HepG2 (cell line): ENCODE measurements around the gene DNAJC1. TPM values are rescaled to one million over a fixed set of nuclear protein-coding genes. Genes with fewer than 3 reads are reported as not detected.

Experiments used
- ATAC-seq: fragments of 200-7000 bp; cut with Tn5 transposase; 3 replicates; pipeline ENCODE4 v1.9.1; 2020; ENCODE audit warnings: mild to moderate bottlenecking, moderate library complexity
- BruUV-seq: library from RNA; stranded (reverse); fragments of 400-500 nt; replicated peaks from 2 replicates; lab custom pipeline; 2021; lab: Mats Ljungman, UMichigan
- CTCF ChIA-PET: fragments of 300-600 bp; formaldehyde crosslinking; extraction: SDS; loops from one replicate; lab custom pipeline; 2021; ENCODE audit warnings: low total read pairs, inconsistent platforms, low intra/inter-chr PET ratio; lab: Yijun Ruan, JAX
- POLR2A ChIA-PET: fragments of 350-600 bp; sonication (Branson Sonifier 250); formaldehyde crosslinking; loops from one replicate; lab custom pipeline; 2020; ENCODE audit warnings: antibody characterized with exemption, inconsistent platforms; lab: Yijun Ruan, JAX
- DNase-seq: peaks from one replicate; pipeline ENCODE4 v3.0.0-alpha.2; 2015; ENCODE audit warnings: low spot score
- FAIRE-seq: peaks from 3 replicates; lab custom pipeline; 2011; peaks lifted over from hg19 to GRCh38; lab: Jason Lieb, UNC
- H2AFZ ChIP-seq: one replicate; pipeline ENCODE4 v1.6.1; 2011; ENCODE audit warnings: low read length, inconsistent platforms
- H3K27ac ChIP-seq: fragments of 300-600 bp; 3 replicates; pipeline ENCODE4 v1.8.0; 2011; ENCODE audit warnings: mixed run types, mild to moderate bottlenecking, mixed read lengths, low read length, inconsistent platforms; ENCODE audit not compliant: insufficient read depth; ENCODE audit errors: extremely low read length
- H3K27me3 ChIP-seq, 2 experiments: fragments of 200-600 bp in 1 of 2; 2 replicates in 1 of 2; 3 replicates in 1 of 2; pipeline versions ENCODE4 v1.6.0 to v1.8.0; 2011; ENCODE audit warnings: low read length in 2 of 2, mild to moderate bottlenecking in 2 of 2, moderate library complexity in 2 of 2, inconsistent platforms in 1 of 2; ENCODE audit not compliant: insufficient read depth in 2 of 2, control insufficient read depth in 1 of 2
- H3K36me3 ChIP-seq, 2 experiments: fragments of 200-600 bp in 1 of 2; replicated peaks in 1 of 2; 2 replicates in 1 of 2; 3 replicates in 1 of 2; pipeline versions ENCODE4 v1.5.1 to v1.8.0; 2011; ENCODE audit warnings: low read length in 2 of 2, inconsistent platforms in 1 of 2; ENCODE audit not compliant: insufficient read depth in 2 of 2, control insufficient read depth in 1 of 2
- H3K4me1 ChIP-seq: 2 replicates; pipeline ENCODE4 v1.5.1; 2012; ENCODE audit warnings: low read length, inconsistent platforms; ENCODE audit not compliant: insufficient read depth
- H3K4me2 ChIP-seq: 2 replicates; pipeline ENCODE4 v1.6.0; 2011; ENCODE audit warnings: low read depth, low read length, inconsistent platforms
- H3K4me3 ChIP-seq, 3 experiments: fragments of 200-600 bp in 1 of 3; sonication (generic), shearing (Covaris generic) in 1 of 3; replicated peaks in 1 of 3; 2 replicates each; pipeline ENCODE4 v1.5.1; 2011 to 2016; ENCODE audit warnings: low read length in 3 of 3, inconsistent platforms in 2 of 3, low read depth in 2 of 3, mild to moderate bottlenecking in 2 of 3, control low read depth in 1 of 3, mixed read lengths in 1 of 3; ENCODE audit not compliant: insufficient read depth in 1 of 3
- H3K79me2 ChIP-seq: one replicate; pipeline ENCODE4 v1.6.1; 2011; ENCODE audit warnings: low read length, inconsistent platforms; ENCODE audit not compliant: insufficient read depth
- H3K9ac ChIP-seq: 2 replicates; pipeline ENCODE4 v1.6.0; 2011; ENCODE audit warnings: mild to moderate bottlenecking, low read depth, low read length, inconsistent platforms; ENCODE audit not compliant: insufficient read depth
- H3K9me3 ChIP-seq: 2 replicates; pipeline ENCODE4 v1.5.1; 2012; ENCODE audit warnings: mild to moderate bottlenecking, low read length
- H4K20me1 ChIP-seq: 2 replicates; pipeline ENCODE4 v1.6.0; 2011; ENCODE audit warnings: inconsistent platforms, mild to moderate bottlenecking, low read length, moderate library complexity; ENCODE audit not compliant: insufficient read depth
- ISL2 ChIP-seq: sonication (generic); formaldehyde crosslinking; IDR thresholded peaks from 2 replicates; pipeline ENCODE4 v1.5.0; 2020; ENCODE audit warnings: missing genetic modification reagents
- JUNB ChIP-seq: sonication (generic); formaldehyde crosslinking; IDR thresholded peaks from 2 replicates; pipeline ENCODE4 v1.8.0; 2022; ENCODE audit warnings: missing genetic modification reagents, mild to moderate bottlenecking, borderline replicate concordance
- MBNL3 ChIP-seq: fragments of 250-450 bp; sonication (Bioruptor Pico); conservative IDR thresholded peaks from 2 replicates; pipeline ENCODE4 v1.8.0; 2022; ENCODE audit warnings: mild to moderate bottlenecking, inconsistent platforms
- NCOA2 ChIP-seq: sonication (generic); formaldehyde crosslinking; IDR thresholded peaks from 2 replicates; pipeline ENCODE4 v1.8.0; 2022; ENCODE audit warnings: inconsistent platforms
- TOE1 ChIP-seq: sonication (generic); formaldehyde crosslinking; IDR thresholded peaks from 2 replicates; pipeline ENCODE4 v1.4.0; 2020; ENCODE audit warnings: mild to moderate bottlenecking, missing genetic modification reagents
- ZNF407 ChIP-seq: sonication (generic); formaldehyde crosslinking; IDR thresholded peaks from one replicate; pipeline ENCODE4 v1.5.1; 2020; ENCODE audit warnings: mild to moderate bottlenecking, missing genetic modification reagents; ENCODE audit errors: not compliant biosample characterization
- ZNF879 ChIP-seq: sonication (generic); formaldehyde crosslinking; IDR thresholded peaks from 2 replicates; pipeline ENCODE4 v1.8.1; 2023; ENCODE audit warnings: missing genetic modification reagents
- WGBS: methylation state at CpG from one replicate; pipeline ENCODE4 v1.1.6; 2017; ENCODE audit warnings: low lambda C conversion rate; 5-methylcytosine and 5-hydroxymethylcytosine counted together
- in situ Hi-C: cut with HindIII; loops from 2 replicates; pipeline ENCODE4 v1.10.0; 2017; ENCODE audit warnings: low pct_unique_long_range_greater_than_20kb; ENCODE audit not compliant: extremely low pct_ligation_motif_present
- intact Hi-C: fragments of 100-400 bp; cut with micrococcal nuclease; formaldehyde crosslinking; loops from one replicate; pipeline ENCODE4 v1.10.0; 2022; ENCODE audit not compliant: unreplicated experiment
- polyA plus RNA-seq, 8 experiments: library from polyadenylated mRNA; depleted of rRNA in 3 of 8; stranded (reverse) in 7 of 8; unstranded in 1 of 8; fragments of >200 nt; fragmentation: Illumina TruSeq in 4 of 8; extraction: Trizol in 4 of 8; gene quantifications; 2 replicates each; pipeline versions ENCODE4 v1.2.1 to v1.2.3, GENCODE V29; 2011 to 2016; ENCODE audit warnings: low read depth in 4 of 8, missing spikeins in 1 of 8, mixed read lengths in 1 of 8; ENCODE audit not compliant: insufficient read depth in 1 of 8
- total RNA-seq, 5 experiments: library from RNA; depleted of rRNA; stranded (reverse); fragments of >200 nt; fragmentation: Illumina TruSeq; extraction: Trizol; gene quantifications; 2 replicates each; pipeline ENCODE4 v1.2.3, GENCODE V29; 2016; ENCODE audit warnings: low read depth in 1 of 5

The DNAJC1 gene
- total and polyA plus RNA-seq, 2 of the 13 experiments (the other 11 are each of a cell fraction or from before 2014, with no cell fraction given) = 9.9 to 16.6 TPM

DNA sequence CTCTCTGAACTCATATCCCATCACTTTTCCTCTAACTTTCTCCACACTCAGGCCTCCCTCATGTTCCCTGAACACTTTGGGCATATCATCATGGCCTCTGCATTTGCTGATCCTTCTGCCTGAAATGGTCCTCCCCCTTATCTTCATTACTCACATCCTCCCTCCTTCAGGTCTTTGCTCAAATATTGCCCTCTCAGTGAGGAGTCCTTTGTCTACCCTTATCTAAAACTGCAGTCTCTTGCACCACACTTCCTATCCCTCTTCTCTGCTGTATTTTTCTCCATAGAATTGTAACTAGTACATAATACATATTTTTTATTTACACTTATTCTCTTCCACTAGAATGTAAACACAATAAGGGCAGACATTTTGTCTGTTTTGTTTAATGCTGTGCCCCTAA is 41.7 kb downstream of the DNAJC1 start (continued):
- TF ChIP-seq ZNF407 (CRISPR knock-in tag) = no peak
- no peak for TF ChIP-seq ZNF879 (CRISPR knock-in tag)
- TF ChIP-seq JUNB (CRISPR knock-in tag) = no peak
- no peak for TF ChIP-seq ISL2

- H2AFZ ChIP-seq = no peak overlapping the region
- H3K9ac ChIP-seq = no peak overlapping the region
- no peaks in the 10 kb centered on the region for H3K4me1 ChIP-seq
- H3K9me3 ChIP-seq = no peaks in the 10 kb centered on the region
- H3K79me2 ChIP-seq = no peaks in the 10 kb centered on the region
- H3K27ac ChIP-seq = no peak overlapping the region
- FAIRE-seq = no peak
- H3K36me3 ChIP-seq = no peaks in the 10 kb centered on the region
- no peak for DNase-seq
- H3K4me3 ChIP-seq = no peak overlapping the region
- ChIA-PET CTCF (no interaction called here), POLR2A (no interaction called here)
- H3K27me3 ChIP-seq = no peaks in the 10 kb centered on the region
- no peak for ATAC-seq
- no peak overlapping the region for H3K4me2 ChIP-seq
- intact Hi-C loops (no loop called here), in situ Hi-C loops (loop anchor here (10.0 kb wide), 1 partner anchor 465 kb away; no protein-coding TSS in a partner anchor)
- 79% methylated on average over 2 of the region's 2 CpGs for WGBS
- H4K20me1 ChIP-seq = no peaks in the 10 kb centered on the region
- TF ChIP-seq NCOA2 (no peak), TOE1 (CRISPR knock-in tag) (no peak), MBNL3 (CRISPR knock-in tag) (no peak)
- no TSS peak for BruUV-seq
Measured at GRCh38 chr10:21959998-21960397, 43.5 kb downstream of the DNAJC1 start.
